ELR (cell line): Measurements from ENCODE around the gene PPP1CC.

Experiments
- DNase-seq: peaks from one replicate; pipeline ENCODE4 v3.0.0-alpha.2; 2015; ENCODE audit warnings: low read depth

Gene PPP1CC

DNA sequence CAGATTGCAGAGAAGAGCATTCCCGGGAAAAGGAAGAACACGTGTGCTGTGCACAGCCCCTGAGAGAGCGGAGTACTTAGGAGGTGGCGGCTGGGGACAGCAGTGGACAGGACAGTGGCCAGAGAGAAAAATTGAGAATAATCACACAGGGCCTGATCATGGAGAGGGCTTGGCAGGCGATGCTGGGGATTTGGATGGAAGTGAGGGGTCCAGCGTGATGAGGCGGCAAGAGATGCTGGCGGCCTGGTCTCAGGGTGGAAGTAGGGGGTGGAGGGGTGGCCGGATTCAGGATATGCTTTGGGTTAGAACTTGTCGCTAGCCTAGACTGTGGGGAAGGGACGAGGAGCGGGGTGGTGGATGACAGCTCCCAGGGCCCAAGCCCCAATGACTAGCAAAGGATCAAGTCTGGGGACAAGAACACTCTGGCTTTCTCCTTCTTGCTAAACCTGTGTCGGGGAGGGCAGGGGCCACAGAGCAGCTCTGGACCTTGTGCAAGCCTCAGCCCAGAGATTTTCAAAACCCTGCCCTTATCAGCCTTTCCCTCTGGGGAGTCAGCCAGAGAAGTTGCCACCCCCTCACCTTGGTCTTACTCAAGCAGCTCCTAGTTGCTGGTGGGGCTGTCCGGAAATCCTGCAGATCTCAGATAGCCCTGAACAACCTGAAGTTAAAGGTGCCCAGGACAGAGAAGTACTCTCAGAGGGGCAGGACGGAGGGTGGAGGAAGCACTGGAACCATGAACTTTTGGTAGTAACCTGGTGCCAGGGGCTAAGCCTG lies 55.1 kb downstream of the PPP1CC start:
- no peak for DNase-seq

DNA sequence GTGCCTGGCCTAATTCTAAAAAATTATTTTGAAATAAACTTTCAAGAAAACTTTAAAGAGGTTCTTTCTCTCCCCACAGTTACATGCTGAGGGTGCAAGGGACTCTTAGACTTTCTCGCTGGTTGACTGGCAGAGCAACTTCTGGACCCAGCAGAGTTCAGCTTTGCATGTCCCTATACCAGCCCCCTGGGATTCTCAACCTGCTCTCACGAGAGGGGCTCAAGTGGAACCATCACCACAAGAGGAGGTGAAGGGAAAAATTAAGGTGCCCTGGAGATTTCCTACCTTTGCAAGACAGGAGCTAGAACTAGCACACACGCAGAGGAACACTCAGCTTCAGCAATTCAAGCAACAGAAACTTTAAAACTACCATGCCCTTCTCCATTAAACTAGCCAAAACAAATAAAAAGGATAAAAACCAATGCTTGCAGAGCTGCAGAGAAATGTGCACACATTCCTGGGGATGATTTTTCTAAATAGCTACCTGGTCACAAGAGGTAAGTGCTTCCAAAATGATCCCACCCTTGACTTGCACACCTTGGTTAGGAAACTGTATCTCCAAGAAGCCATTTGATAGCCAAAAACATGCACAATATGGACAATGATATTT lies 56.3 kb downstream of the PPP1CC start:
- no peak for DNase-seq

DNA sequence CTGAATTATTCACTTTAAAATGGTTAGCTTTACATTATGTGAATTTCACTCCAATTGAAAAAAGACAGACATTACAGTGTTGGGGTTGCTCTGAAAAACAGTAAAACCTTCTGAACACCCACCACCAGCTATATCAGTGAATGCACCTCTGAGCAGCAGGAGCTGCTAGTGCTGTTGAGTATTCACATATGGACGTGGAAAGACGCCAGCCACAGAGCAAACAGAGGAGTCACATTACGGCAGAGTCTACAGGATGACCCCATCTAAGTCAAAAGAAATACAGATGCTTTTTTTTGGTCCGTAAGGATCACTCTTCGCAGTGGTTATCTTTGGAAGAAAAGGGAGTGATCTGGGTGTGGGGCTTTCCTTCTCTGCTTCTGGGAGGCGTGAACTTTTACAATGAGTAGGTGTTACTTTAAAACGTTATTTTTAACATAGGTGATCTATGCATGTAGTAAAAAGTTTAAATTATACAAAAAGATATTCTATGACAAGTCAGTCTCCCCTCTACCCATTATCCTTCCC lies 58.3 kb downstream of the PPP1CC start:
- DNase-seq = no peak

DNA sequence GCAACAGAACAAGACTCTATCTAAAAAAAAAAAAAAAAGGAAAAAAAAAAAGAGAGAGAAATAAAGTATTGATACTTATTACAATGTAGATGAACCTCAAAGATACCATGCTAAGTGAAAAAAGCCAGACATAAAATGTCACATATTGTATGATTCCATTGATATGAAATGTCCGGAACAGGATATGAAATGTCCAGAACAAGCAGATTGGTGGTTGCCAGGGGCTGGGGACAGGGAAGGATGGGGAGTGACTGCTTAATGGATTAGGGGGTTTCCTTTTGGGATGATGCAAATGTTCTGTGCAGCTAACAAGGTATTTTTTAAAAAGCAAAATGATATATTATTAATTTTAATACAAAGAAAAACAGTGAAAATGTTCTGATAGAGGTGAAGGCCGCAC lies 58.8 kb downstream of the PPP1CC start:
- DNase-seq = no peak

DNA sequence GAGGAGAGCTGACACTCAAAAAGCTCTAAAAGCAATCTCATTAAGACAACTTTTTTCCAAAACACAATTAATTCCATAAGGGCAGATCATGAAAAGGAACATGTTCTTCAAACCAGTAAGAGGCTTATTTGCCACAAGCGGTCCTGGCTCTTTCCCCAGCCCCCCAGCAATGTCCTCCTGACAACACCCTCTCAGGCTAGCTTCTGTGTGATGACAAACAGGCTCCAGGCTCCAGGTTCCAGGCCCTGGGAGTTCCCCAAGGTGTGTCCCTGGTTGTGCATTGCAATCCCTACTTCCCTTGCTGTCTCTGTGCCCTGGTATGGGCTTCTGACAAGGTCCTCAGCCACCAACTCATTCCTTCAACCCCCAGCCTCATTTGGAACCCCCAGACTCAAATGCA lies 62.7 kb downstream of the PPP1CC start:
- no peak for DNase-seq

DNA sequence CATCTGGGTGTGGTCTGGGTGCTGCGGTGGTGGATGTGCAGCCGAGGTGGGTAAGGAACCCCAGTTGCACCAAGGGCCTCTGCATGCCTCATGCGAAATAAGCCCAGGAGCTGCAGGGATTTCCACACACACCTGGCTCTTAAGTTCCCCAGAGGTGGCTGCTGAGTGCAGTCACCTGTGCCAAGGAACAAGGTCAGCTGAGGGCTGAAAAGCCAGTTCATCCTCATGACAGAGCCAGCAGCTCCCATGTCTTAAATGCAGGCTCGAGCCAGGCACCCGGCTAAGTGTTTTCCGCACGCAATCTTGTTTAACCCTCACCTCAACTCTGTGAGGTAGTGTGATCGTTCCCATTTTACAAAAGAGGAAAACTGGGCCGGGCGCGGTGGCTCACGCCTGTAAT lies 63.5 kb downstream of the PPP1CC start:
- no peak for DNase-seq

DNA sequence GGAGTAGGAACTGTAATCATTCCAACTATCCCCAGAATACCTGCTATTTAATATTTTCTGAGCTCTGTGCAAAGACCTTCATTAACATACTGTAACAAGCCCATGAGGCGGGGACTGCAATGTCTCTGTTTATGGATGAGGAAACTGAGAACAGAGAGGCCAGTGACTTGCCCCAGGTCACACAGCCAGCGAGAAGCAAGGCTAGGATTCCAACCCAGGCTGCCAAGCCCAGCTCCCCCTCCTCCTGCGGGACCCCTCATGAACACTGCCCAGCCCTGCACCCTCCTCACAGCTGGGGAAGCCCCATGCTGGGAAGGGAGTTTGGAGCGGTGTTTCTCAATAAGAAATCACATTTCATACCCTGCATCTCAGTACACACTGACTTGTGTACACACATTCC lies 64.7 kb downstream of the PPP1CC start:
- DNase-seq = no peak

DNA sequence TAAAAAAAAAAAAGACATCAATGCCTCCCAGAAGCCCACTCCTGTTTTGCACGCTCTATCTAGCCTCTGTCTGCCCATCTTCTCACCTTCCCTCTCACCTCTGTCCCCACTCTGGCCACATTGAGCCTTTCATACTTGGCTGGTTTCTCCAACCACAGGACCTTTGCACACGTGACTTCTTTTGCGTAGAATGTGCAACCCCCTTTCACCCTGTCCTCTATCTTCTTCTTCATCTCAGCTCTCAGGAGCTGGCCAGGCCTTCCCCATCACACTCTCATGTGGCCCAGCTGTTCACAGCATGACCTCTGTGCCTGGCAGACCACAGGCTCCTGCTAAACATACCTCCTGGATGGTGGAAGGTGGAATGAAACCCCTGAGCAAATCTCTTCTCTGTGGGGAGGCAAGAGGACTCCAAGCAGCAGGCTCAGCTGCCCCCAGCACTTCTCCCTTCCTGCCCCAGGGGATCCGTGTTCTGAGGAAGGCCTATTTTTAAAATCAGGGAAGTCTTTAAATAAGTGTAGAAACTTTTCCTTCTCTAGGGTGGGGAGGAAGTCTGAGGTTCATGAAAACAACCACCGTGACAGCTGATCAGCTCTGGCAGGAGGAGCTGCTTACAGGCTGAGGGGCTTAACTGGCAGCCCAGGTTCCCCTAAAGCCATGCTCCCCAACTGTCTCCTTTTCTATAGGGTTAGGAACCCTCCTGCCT lies 65.3 kb downstream of the PPP1CC start:
- no peak for DNase-seq

DNA sequence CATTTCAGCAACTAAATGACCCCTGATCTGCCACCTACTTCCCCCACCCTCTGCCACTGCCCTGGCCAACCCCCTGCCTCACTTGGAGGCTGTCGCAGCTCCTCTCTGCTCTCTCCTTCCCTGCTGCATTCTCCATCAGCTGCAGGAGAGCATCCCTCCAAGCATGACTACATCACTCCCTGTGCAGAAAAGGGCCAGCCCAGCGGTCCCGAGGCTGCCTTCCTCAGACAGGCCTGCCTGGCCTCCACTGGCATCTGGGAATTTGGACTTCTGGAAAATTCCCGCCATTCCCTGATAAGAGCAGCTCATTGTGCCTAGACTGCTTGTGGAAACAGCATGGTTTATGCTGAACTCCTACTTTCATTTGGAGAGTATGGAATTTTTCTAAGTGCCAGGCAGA lies 66.5 kb downstream of the PPP1CC start:
- no peak for DNase-seq

DNA sequence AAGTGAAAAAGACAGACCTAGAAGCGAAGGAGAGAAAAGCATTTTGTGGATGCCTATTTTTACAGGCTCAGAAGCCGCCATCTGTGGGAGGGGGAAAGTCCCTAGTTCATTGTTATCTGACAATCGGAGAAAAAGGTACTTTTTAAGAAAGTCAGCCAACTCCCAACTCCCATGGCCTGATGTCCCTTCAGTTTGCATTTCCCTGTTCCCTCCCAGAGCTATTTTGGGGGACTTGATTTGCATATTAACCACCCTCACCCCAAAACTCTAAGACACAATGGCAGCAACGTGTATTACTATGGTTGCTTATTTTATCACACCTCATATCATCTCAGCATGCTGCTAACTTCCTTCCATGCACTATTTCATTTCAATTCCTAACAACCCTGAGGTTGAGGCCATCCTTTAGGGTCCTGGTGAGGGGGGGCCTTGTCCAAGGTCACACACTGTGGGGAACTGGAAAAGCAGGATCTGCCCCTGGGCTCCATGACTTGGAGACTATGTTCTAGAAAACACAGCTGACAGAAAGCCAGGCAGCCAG lies 72.5 kb downstream of the PPP1CC start:
- DNase-seq = no peak
